HEK293 (cell line): ENCODE measurements around the gene PSMD13.

Source experiments
- CTCF ChIP-seq: fragments of 450-650 bp; formaldehyde crosslinking; IDR thresholded peaks from 2 replicates; pipeline ENCODE4 v1.5.1; 2016; ENCODE audit warnings: missing biosample characterization, missing genetic modification characterization
- ZBTB21 ChIP-seq: fragments of 450-650 bp; formaldehyde crosslinking; IDR thresholded peaks from 2 replicates; pipeline ENCODE4 v1.5.1; 2017; ENCODE audit warnings: missing biosample characterization, missing genetic modification characterization
- ZNF121 ChIP-seq: fragments of 450-650 bp; formaldehyde crosslinking; IDR thresholded peaks from 2 replicates; pipeline ENCODE4 v1.5.1; 2016; ENCODE audit warnings: missing biosample characterization, missing genetic modification characterization
- ZNF140 ChIP-seq: fragments of 450-650 bp; formaldehyde crosslinking; IDR thresholded peaks from 2 replicates; pipeline ENCODE4 v1.5.1; 2016; ENCODE audit warnings: missing biosample characterization, missing genetic modification characterization
- ZNF24 ChIP-seq: fragments of 450-650 bp; formaldehyde crosslinking; IDR thresholded peaks from 2 replicates; pipeline ENCODE4 v1.5.1; 2016; ENCODE audit warnings: missing biosample characterization, missing genetic modification characterization
- TF ChIP-seq, protein P1 (sequence below): fragments of 450-650 bp; formaldehyde crosslinking; IDR thresholded peaks from 2 replicates; pipeline ENCODE4 v1.5.1; 2016; ENCODE audit warnings: missing biosample characterization, missing genetic modification characterization
- TF ChIP-seq, protein P2 (sequence below): fragments of 450-650 bp; formaldehyde crosslinking; IDR thresholded peaks from 2 replicates; pipeline ENCODE4 v1.5.1; 2016; ENCODE audit warnings: missing biosample characterization, missing genetic modification characterization
- TF ChIP-seq, protein P3 (sequence below): fragments of 450-650 bp; formaldehyde crosslinking; IDR thresholded peaks from 2 replicates; pipeline ENCODE4 v1.5.0; 2017; ENCODE audit warnings: missing biosample characterization, missing genetic modification characterization, borderline replicate concordance
- TF ChIP-seq, protein P4 (sequence below): fragments of 450-650 bp; formaldehyde crosslinking; IDR thresholded peaks from 2 replicates; pipeline ENCODE4 v1.5.1; 2016; ENCODE audit warnings: missing biosample characterization, missing genetic modification characterization

DNA sequence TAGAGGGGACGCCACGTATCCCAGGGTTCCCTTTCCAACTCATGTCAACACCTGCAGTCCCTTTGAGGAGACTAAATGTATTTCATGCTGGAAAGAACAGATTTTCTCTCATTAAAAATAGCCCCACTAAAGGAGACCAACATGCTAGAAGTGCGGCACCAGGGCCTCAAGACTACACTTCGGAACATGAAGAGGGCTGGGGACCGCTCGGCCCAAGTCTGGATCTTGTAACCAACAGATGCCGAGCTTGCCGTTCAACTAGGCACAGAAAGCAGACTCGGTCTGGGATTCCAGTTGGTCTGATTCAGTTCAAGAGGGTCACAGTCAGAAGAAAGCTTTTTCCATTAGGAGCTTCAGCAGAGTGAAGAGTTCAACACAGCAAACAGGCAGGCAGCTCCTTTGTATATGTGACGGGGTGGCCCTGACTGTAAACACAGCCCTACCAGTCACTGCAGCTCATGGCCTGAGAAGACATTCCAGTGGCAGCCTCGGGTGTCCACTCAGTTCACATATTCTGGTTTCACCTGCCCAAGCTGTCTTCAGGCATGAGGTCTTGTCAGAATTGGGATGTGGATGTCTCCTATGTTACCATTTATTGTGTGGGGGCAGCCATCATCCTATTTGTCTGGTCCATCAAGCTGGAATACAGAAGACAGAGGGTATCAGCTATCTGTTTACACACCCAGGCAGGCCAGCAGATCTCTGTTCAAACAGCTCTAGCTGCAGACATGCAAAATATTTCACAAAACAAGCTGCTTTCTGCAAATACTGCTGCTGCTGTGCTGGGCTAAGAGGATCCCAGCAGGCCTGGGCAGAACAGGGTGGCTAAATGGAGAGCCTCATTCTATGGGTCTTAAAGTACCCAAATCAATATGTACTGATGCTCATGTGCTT, 20.4 kb upstream of the PSMD13 start:
- TF ChIP-seq ZNF24 (tag by site-specific recombination) (no peak), ZNF121 (tag by site-specific recombination) (no peak), CTCF (no peak), ZBTB21 (tag by site-specific recombination) (no peak), ZNF140 (tag by site-specific recombination) (no peak)
- TF ChIP-seq, protein P1, sequence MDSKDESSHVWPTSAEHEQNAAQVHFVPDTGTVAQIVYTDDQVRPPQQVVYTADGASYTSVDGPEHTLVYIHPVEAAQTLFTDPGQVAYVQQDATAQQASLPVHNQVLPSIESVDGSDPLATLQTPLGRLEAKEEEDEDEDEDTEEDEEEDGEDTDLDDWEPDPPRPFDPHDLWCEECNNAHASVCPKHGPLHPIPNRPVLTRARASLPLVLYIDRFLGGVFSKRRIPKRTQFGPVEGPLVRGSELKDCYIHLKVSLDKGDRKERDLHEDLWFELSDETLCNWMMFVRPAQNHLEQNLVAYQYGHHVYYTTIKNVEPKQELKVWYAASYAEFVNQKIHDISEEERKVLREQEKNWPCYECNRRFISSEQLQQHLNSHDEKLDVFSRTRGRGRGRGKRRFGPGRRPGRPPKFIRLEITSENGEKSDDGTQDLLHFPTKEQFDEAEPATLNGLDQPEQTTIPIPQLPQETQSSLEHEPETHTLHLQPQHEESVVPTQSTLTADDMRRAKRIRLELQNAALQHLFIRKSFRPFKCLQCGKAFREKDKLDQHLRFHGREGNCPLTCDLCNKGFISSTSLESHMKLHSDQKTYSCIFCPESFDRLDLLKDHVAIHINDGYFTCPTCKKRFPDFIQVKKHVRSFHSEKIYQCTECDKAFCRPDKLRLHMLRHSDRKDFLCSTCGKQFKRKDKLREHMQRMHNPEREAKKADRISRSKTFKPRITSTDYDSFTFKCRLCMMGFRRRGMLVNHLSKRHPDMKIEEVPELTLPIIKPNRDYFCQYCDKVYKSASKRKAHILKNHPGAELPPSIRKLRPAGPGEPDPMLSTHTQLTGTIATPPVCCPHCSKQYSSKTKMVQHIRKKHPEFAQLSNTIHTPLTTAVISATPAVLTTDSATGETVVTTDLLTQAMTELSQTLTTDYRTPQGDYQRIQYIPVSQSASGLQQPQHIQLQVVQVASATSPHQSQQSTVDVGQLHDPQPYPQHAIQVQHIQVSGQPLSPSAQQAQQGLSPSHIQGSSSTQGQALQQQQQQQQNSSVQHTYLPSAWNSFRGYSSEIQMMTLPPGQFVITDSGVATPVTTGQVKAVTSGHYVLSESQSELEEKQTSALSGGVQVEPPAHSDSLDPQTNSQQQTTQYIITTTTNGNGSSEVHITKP (tag by site-specific recombination), result no peak
- TF ChIP-seq, protein P2, sequence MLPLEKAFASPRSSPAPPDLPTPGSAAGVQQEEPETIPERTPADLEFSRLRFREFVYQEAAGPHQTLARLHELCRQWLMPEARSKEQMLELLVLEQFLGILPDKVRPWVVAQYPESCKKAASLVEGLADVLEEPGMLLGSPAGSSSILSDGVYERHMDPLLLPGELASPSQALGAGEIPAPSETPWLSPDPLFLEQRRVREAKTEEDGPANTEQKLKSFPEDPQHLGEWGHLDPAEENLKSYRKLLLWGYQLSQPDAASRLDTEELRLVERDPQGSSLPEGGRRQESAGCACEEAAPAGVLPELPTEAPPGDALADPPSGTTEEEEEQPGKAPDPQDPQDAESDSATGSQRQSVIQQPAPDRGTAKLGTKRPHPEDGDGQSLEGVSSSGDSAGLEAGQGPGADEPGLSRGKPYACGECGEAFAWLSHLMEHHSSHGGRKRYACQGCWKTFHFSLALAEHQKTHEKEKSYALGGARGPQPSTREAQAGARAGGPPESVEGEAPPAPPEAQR (tag by site-specific recombination), result no peak
- TF ChIP-seq, protein P3, sequence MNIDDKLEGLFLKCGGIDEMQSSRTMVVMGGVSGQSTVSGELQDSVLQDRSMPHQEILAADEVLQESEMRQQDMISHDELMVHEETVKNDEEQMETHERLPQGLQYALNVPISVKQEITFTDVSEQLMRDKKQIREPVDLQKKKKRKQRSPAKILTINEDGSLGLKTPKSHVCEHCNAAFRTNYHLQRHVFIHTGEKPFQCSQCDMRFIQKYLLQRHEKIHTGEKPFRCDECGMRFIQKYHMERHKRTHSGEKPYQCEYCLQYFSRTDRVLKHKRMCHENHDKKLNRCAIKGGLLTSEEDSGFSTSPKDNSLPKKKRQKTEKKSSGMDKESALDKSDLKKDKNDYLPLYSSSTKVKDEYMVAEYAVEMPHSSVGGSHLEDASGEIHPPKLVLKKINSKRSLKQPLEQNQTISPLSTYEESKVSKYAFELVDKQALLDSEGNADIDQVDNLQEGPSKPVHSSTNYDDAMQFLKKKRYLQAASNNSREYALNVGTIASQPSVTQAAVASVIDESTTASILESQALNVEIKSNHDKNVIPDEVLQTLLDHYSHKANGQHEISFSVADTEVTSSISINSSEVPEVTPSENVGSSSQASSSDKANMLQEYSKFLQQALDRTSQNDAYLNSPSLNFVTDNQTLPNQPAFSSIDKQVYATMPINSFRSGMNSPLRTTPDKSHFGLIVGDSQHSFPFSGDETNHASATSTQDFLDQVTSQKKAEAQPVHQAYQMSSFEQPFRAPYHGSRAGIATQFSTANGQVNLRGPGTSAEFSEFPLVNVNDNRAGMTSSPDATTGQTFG (tag by site-specific recombination), result no peak
- TF ChIP-seq, protein P4, sequence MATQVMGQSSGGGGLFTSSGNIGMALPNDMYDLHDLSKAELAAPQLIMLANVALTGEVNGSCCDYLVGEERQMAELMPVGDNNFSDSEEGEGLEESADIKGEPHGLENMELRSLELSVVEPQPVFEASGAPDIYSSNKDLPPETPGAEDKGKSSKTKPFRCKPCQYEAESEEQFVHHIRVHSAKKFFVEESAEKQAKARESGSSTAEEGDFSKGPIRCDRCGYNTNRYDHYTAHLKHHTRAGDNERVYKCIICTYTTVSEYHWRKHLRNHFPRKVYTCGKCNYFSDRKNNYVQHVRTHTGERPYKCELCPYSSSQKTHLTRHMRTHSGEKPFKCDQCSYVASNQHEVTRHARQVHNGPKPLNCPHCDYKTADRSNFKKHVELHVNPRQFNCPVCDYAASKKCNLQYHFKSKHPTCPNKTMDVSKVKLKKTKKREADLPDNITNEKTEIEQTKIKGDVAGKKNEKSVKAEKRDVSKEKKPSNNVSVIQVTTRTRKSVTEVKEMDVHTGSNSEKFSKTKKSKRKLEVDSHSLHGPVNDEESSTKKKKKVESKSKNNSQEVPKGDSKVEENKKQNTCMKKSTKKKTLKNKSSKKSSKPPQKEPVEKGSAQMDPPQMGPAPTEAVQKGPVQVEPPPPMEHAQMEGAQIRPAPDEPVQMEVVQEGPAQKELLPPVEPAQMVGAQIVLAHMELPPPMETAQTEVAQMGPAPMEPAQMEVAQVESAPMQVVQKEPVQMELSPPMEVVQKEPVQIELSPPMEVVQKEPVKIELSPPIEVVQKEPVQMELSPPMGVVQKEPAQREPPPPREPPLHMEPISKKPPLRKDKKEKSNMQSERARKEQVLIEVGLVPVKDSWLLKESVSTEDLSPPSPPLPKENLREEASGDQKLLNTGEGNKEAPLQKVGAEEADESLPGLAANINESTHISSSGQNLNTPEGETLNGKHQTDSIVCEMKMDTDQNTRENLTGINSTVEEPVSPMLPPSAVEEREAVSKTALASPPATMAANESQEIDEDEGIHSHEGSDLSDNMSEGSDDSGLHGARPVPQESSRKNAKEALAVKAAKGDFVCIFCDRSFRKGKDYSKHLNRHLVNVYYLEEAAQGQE (tag by site-specific recombination), result no peak
